ENCODE measurements around the gene ZDHHC3. TPM values are rescaled to one million over a fixed set of nuclear protein-coding genes. Genes with fewer than 3 reads are reported as not detected.

ZDHHC3 gene
- total and polyA plus RNA-seq, 7 donors, result 43.2 to 82.8 (median 62.9) TPM

DNA sequence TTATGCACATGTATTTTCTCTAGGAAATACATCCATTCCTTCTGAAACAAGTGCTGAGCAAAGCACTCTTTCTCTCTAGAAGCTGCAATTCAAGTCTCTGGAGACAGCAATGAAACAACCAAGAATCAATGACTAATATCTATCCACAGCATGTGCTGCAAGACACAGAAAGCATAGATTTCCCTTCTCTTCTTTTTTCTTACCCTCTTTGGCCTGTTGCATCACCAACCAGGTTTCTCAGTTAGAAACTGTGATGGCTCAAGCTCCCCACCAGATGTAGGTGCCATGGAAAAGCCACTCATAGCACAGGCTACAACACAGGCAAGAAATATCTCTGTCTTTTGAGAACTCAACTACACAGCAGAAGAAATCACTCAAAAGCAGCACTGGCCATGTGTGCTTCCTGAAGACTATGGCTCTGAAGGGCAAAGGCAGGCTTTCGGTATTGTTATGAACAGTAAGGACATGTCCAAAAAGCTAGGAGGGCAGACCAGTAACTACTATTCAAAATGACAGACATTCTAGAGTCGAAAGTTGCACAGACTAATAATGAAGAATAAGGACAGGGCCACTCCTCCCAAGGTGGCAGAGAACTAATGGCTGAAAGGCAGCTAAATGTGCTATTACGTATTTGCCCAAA lies 15.5 kb downstream of the ZDHHC3 start:
- no peak overlapping the region for H3K4me3 ChIP-seq
- 92 to 98% methylated on average over 3 of the region's 3 CpGs for WGBS, 2 donors
- intact Hi-C loops (cut with DNase I), result no loop called here
- DNase-seq, result no peak
- no peaks in the 10 kb centered on the region for H3K9me3 ChIP-seq
- no peak for TF ChIP-seq EP300 (IDR thresholded peaks at IDR 0.05)
- H3K27me3 ChIP-seq, result no peaks in the 10 kb centered on the region
- peaks cover 0 to 23% (median 12%) of the 10 kb centered on the region in 4 donors for H3K36me3 ChIP-seq
- H3K4me1 ChIP-seq, result peaks cover 0 to 4% (median 0%) of the 10 kb centered on the region in 4 donors
- H3K27ac ChIP-seq, result no peak overlapping the region

DNA sequence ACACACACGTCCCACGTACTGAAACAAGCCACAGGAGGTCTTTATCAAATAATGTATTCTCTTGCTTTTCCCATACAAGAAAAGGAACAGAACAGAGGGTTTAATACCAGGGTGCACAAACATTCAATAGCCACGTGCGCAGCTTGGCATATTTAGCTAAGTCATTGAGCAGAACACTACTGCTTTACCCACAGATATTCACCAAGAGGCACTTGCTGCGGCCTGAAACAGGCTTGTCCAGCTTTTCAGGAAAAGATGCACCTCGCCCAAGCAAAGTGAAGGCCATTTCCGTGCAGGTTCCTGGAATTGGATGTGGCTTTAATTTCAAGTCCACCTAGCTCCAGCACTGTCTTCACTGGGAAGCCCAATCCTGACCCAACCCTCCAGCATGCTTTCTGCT lies 17.6 kb downstream of the ZDHHC3 start:
- Histone ChIP-seq H3K27ac (no peak overlapping the region), H3K4me1 (no peaks in the 10 kb centered on the region), H3K9me3 (no peaks in the 10 kb centered on the region), H3K4me3 (no peak overlapping the region), H3K36me3 (peaks cover 0 to 33% (median 12%) of the 10 kb centered on the region in 4 donors), H3K27me3 (no peaks in the 10 kb centered on the region)
- DNase-seq, result no peak
- TF ChIP-seq EP300 (IDR thresholded peaks at IDR 0.05) (no peak), CTCF (IDR thresholded peaks at IDR 0.05) (no peak), POLR2AphosphoS5 (IDR thresholded peaks at IDR 0.05) (no peak)
- WGBS, 2 donors, result 80 to 93% methylated on average over 7 of the region's 7 CpGs
- intact Hi-C loops (cut with DNase I), result no loop called here

DNA sequence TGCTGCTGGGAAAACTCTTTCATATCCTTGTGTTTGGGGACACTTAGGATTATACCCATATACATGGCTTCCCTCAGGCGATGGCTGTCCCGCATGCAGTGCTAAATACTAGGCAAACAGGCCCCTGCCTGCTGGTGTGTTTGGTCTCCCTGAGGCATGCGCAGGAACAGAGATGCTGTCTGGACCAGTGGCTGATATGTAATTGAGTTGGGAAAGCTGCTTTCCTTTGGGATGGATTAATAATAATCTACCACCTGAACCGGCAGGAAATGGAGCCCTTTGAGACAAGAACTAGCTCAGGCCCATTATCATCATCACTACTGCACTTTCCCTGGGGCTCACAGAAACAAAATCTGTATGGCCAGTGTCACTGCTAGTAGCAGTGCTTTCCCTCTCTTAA lies 18.0 kb downstream of the ZDHHC3 start:
- intact Hi-C loops (cut with DNase I), result no loop called here
- DNase-seq, result no peak
- Histone ChIP-seq H3K36me3 (peaks cover 0 to 34% (median 12%) of the 10 kb centered on the region in 4 donors), H3K4me1 (no peaks in the 10 kb centered on the region), H3K9me3 (no peaks in the 10 kb centered on the region), H3K27me3 (no peaks in the 10 kb centered on the region), H3K4me3 (no peak overlapping the region), H3K27ac (no peak overlapping the region)
- WGBS, 2 donors, result 94 to 96% methylated on average over 4 of the region's 4 CpGs
- TF ChIP-seq EP300 (IDR thresholded peaks at IDR 0.05) (no peak), CTCF (IDR thresholded peaks at IDR 0.05) (no peak)

GRCh38 chr3:44955917-44956316 lies 20.1 kb downstream of the ZDHHC3 start:
- H3K36me3 ChIP-seq, result peaks cover 0 to 34% (median 12%) of the 10 kb centered on the region in 4 donors
- no peaks in the 10 kb centered on the region for H3K9me3 ChIP-seq
- H3K27me3 ChIP-seq, result no peaks in the 10 kb centered on the region
- DNase-seq, result no peak
- no peak overlapping the region for H3K4me3 ChIP-seq
- H3K4me1 ChIP-seq, result no peaks in the 10 kb centered on the region
- intact Hi-C loops (cut with DNase I), result no loop called here
- TF ChIP-seq CTCF (IDR thresholded peaks at IDR 0.05), result no peak
- WGBS, 2 donors, result 88 to 93% methylated on average over 1 of the region's 1 CpG
- H3K27ac ChIP-seq, result no peak overlapping the region

DNA sequence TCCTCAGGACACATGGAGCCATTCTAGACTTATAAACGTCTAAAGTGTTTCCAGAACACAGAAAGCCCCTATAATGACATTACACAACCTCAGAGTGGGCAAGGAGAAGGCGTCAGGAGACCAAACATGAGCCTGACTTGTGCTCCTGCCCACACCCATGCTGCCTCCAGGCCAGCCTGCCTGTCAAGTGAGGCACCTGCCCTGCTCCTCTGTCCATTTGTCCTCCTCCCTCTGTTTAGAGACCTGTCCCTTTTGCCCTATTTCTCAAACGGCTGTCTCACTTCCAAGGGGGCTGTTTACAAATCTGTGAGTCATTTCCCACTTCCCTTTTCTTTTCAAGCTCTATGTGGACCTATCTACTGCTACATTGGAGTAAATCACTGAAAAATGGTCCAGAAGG lies 21.0 kb downstream of the ZDHHC3 start:
- no peak for DNase-seq
- intact Hi-C loops (cut with DNase I), result no loop called here
- H3K4me3 ChIP-seq, result no peak overlapping the region
- peaks cover 0 to 34% (median 12%) of the 10 kb centered on the region in 4 donors for H3K36me3 ChIP-seq
- H3K27me3 ChIP-seq, result no peaks in the 10 kb centered on the region
- no peaks in the 10 kb centered on the region for H3K9me3 ChIP-seq
- WGBS, 2 donors, result 46% methylated on average over 3 of the region's 3 CpGs
- TF ChIP-seq CTCF (IDR thresholded peaks at IDR 0.05), result no peak
- TF ChIP-seq POLR2A (IDR thresholded peaks at IDR 0.05), result no peak
- TF ChIP-seq EP300 (IDR thresholded peaks at IDR 0.05), result no peak
- TF ChIP-seq POLR2AphosphoS5 (IDR thresholded peaks at IDR 0.05), result no peak
- peak overlapping the region in 1 of 4 donors; percentile 42 for H3K27ac ChIP-seq
- H3K4me1 ChIP-seq, result no peaks in the 10 kb centered on the region
